HG03175 (cell line): ENCODE results near the gene UST.
"Not testable (repeated sequence)": the region's sequence is repeated elsewhere in the genome, so short reads cannot be mapped to it uniquely, and the experiment has no call there.

Experiments
- ATAC-seq: cut with Tn5 transposase; IDR thresholded peaks from one replicate; pipeline ENCODE4 v1.9.1; 2021; ENCODE audit warnings: mild to moderate bottlenecking, moderate library complexity; ENCODE audit not compliant: unreplicated experiment

Gene UST

DNA sequence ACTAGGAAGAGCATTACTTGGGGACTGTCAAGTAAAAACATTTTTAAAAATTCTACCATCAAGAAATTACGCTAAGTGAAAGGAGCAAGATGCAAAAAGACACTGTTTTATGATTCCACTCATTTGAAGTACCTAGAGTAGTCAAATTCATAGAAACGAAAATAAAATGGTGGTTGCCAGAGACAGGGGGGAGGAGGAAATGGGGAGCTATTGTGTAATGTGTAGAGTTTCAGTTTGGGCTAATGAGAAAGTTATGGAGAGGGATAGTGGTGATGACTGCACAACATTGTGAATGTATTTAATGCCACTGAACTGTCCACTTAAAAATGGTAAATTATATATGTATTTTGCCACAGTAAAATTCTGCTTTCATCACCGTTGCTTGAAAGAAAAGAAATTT, 83.8 kb downstream of the UST start:
- ATAC-seq = no peak

DNA sequence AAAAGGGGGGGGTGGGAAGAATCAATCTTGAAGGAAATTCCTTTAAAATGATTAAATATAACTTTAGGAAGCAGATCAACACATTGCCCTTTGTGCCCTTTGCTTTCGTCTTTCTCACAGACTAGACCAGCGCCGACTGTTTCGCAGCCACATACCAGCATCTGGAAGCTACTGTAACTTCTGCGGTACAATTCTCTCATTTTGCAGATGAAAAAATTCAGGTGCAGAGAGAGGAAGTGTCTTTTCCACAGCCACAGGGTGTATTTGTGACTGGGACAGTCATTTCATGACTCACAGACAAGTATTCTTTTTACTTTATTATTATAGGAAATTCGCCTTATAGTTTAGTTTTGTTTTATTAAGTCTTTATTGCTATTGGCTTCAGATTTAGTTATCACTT, 84.2 kb downstream of the UST start:
- no peak for ATAC-seq

DNA sequence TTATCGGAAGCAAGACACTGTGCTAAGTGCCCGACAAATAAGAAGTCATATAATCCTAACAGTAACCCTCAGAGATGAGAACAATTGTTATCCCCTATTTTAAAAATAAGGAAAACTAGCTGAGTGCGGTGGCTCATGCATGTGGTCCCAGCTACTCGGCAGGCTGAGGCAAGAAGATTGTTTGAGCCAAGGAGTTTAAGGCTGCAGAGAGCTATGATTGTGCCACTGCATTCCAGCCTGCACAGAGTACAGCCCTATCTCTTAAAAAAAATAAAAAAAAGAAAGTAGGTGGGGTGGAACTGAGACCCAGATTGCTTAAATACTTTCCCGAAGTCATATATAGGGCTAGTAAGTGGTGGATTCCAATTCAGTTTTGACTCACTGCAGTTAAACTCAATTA, 84.7 kb downstream of the UST start:
- ATAC-seq = no peak

GRCh38 chr6:148835920-148836441, 89.2 kb downstream of the UST start:
- ATAC-seq = no peak

DNA sequence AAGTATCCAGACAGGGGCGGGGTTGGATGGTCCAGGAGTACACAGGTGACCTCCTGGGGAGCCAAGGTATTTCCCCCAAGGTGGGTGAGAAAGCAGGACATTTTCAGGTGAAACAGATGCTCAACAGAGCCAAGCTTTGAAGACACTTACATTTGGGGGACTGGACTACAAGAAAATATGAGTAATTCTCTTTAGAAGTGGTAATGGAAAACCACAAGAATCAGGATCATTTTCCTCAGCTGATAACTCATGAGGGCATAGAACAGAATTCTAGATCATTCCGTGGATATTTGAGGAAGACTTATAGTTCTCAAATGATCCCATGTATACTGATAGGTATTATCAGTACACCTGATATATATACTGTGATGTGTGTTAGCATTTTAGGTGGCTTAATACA, 89.9 kb downstream of the UST start:
- ATAC-seq = no peak

GRCh38 chr6:148837941-148838340, 91.1 kb downstream of the UST start:
- ATAC-seq = no peak

- no peak for ATAC-seq
Observed at GRCh38 chr6:148839044-148839443, 92.2 kb downstream of the UST start.

- no peak for ATAC-seq
Observed at GRCh38 chr6:148840256-148840655, 93.4 kb downstream of the UST start.

GRCh38 chr6:148842296-148843019, 95.6 kb downstream of the UST start:
- ATAC-seq = no peak

GRCh38 chr6:148845464-148845863, 98.6 kb downstream of the UST start:
- ATAC-seq = no peak

DNA sequence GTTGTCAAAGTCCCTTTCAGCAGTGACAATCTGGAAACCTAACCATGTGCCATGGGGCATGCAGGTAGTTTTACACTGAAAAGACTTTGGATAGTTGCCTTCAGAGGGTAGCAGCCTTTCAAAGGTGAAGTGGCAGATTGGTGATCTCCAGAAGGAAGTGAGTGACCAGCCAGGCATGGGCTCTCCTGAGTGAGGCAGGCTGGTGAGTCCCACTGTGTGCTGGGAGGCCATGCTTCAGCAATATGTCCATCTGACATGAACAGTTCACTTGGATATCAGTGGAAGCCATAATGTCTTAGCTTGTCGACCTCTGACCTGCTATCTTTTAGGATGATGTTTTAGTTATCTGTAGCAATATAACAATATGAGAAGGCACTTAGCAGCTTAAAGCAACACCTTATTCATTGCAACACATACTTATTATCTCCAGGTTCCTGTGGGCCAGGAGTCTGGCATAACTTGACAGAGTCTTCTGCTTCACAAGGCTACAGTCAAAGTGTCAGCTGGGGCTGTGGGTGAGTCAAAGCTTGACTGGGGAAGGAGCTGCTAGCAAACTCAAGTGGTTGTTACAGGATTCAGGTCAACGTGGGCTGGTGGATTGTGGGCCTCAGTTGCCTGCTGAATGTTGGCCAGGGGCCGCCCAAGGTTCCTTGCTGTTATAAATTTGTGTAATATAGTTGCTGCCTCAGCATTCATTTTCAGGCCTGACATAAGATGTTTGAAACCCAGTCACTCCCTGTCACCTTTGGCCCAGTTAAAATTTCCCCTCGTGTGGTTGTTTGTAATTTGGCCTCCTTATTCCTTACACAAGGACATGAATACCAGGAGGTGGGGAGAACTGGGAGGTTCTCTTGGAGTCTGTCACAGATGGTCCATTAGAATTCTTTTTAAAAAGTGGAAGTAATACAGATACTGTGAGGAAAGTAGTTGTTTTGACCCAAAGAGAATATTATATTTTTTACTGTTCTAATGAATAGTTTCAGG, 100.2 kb downstream of the UST start:
- no peak for ATAC-seq

DNA sequence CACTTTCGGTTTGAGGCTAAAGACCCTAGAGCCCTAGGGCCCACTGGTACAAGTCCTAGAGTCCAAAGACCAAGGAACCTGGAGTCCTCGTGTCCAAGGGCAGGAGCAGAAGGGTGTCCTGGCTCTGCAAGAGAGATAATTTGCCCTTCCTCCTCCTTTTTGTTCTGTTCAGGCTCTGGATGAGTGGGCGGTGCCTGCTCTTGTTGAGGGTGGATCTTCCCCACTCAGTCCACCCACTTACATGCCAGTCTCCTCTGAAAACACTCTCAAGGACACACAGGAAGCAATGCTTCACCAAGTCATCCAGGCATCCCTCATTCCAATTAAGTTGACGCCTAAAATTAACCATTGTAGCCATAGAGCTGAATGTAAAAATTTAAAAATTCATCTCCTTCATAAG, 102.1 kb downstream of the UST start:
- no peak for ATAC-seq

DNA sequence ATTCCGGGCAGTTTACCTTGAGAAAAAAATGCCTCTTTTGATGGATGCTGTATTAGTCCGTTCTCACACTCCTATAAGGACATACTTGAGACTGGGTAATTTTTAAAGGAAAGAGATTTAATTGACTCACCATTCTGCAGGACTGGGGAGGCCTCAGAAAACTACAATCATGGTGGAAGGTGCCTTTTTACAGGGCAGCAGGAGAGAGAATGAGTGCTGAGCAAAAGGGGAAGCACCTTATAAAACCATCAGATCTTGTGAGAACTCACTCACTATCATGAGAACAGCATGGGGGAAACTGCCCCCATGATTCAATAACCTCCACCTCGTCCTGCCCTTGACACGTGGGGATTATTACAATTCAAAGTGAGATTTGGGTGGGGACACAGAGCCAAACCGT, 102.6 kb downstream of the UST start:
- not testable (repeated sequence) for ATAC-seq

- ATAC-seq = no peak
Observed at GRCh38 chr6:148850964-148851363, 104.1 kb downstream of the UST start.

DNA sequence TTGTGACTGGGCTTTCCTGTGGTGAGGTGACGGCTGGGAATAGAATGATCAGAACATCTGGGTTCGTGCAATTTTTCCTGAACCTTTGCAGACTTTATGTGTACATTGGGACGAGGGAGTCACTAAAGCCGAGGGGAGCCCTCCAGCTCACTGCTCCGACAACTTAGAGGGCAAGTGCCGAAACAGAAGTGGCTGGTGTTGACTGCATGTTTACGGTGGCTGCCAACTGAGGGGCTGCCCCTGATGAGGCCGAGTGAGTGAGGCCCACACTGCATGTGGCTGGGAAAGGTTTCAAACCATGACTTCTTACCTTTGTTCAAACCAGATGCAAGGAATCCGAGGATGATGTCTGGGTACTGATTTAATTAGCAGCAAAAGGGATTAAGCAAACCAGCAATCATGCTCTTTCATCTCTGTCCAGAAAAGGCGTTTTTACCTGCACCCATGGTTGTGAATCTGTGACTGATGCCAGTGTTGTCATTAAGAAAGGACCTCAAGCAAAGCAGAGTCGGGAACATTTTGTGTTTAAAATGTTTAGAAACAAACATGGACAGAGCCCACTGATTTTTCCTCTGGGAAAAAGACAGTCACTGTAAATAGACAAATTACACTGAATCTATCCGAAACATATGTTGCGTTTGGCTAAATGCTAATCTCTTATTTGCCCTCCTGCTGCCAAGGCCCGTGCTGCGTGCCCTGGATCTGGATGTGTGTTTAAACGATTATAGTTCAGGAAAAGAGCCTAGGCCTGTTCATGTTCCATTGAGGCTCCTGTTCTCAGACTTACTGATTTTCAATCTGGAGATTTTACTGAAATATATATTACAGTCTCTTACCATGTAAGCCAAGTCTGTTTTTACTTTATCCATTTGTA, 105.1 kb downstream of the UST start:
- ATAC-seq = no peak

GRCh38 chr6:148852688-148853087, 105.9 kb downstream of the UST start:
- ATAC-seq = no peak

- not testable (repeated sequence) for ATAC-seq
Observed at GRCh38 chr6:148853113-148853512, 106.3 kb downstream of the UST start.

DNA sequence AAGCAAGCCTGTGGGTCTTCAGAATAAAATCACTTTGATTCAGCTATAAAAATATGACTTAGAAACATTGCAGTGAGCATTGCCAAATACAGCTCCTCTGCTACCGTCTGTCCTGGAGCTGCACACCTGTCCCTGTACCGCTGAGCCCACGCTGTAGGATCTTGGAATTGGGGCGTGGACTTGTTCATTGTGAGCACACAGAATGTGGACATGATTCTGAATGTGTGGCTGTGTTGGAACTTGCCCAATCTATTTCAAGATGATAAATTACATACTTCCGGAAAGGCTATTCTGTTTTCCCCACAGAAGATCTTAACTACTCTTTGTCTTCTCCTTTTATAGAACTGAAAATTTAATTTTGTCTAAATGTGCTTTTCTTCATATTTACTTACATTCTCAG, 107.3 kb downstream of the UST start:
- ATAC-seq = no peak

- ATAC-seq = no peak
Observed at GRCh38 chr6:148854992-148855391, 108.2 kb downstream of the UST start.

DNA sequence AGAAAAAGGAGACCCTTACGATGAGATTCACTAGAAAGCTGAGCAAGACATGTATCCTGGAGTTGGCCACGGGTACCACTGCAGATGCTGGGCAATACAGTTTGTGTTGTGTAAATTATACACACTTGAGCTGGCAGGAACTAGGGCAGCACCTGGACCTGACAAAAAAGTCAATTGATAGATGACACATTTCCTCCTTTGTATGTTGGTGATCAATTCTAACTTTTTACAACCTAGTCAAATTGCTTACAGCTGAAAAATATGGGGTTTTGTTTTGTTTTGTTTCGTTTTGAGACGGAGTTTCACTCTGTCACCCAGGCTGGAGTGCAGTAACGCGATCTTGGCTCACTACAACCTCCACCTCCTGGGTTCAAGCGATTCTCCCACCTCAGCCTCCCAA, 108.9 kb downstream of the UST start:
- no peak for ATAC-seq
